Activated T-helper 17 cell treated with anti-CD3 and anti-CD28 coated beads, Interleukin-2, amount 50 U/mL, for 72 hours (primary cell): ENCODE measurements around the gene UFSP1. TPM values are rescaled to one million over a fixed set of nuclear protein-coding genes. Genes with fewer than 3 reads are reported as not detected.

Experiments
- total RNA-seq, 2 donors: library from RNA; stranded (reverse); gene quantifications; one replicate each; pipeline ENCODE4 v1.2.3, GENCODE V29; 2022

The UFSP1 gene
- total RNA-seq, 2 donors from 2014 or later, result 0.79 to 3.2 TPM

Other genes starting within 250 kb of the UFSP1 start
- 10 to 100 TPM; 30.8 to 39.4 TPM for gene TFR2, start 248.2 kb downstream of the UFSP1 start, total RNA-seq
- gene ACTL6B, start 233.3 kb downstream of the UFSP1 start, total RNA-seq, result not detected
- 100 to 1,000 TPM; 181 to 271 TPM for gene GNB2, start 216.0 kb downstream of the UFSP1 start, total RNA-seq
- gene GIGYF1, start 195.5 kb downstream of the UFSP1 start, total RNA-seq, result 10 to 100 TPM; 40.2 to 53.1 TPM
- gene POP7, start 183.6 kb downstream of the UFSP1 start, total RNA-seq, result 10 to 100 TPM; 29.6 to 68.9 TPM
- gene EPO, start 169.2 kb downstream of the UFSP1 start, total RNA-seq, result not detected
- not detected for gene ZAN, start 156.1 kb downstream of the UFSP1 start, total RNA-seq
- 1 to 10 TPM; 4.1 to 6.4 TPM for gene EPHB4, start 62.2 kb downstream of the UFSP1 start, total RNA-seq
- gene SLC12A9, start 37.0 kb downstream of the UFSP1 start, total RNA-seq, result 10 to 100 TPM; 15.7 to 30.1 TPM
- 10 to 100 TPM; 36.5 to 43.5 TPM for gene TRIP6, start 22.3 kb downstream of the UFSP1 start, total RNA-seq
- 100 to 1,000 TPM; 208 to 255 TPM for gene SRRT, start 14.6 kb downstream of the UFSP1 start, total RNA-seq
- gene ACHE, start 6.2 kb upstream of the UFSP1 start, total RNA-seq, result not detected
- under 1 TPM in 1 of 2 donors, not detected in 1; 0.11 TPM for gene MUC3A, start 59.8 kb upstream of the UFSP1 start, total RNA-seq
- under 1 TPM; 0.79 to 0.93 TPM for gene MUC12, start 79.8 kb upstream of the UFSP1 start, total RNA-seq
- gene MUC17, start 130.4 kb upstream of the UFSP1 start, total RNA-seq, result not detected
- gene TRIM56, start 195.8 kb upstream of the UFSP1 start, total RNA-seq, result 10 to 100 TPM; 45.4 to 55.5 TPM
- 1 to 10 TPM in 1 of 2 donors, under 1 TPM in 1; 0.30 to 4.5 TPM for gene SERPINE1, start 237.4 kb upstream of the UFSP1 start, total RNA-seq